MM.1S (cell line): Measurements from ENCODE around the gene TRPV2.

Experiments used
- EZH2 ChIP-seq: fragments of 300-600 bp; sonication (generic); optimal IDR thresholded peaks from 2 replicates; pipeline ENCODE3; 2017; ENCODE audit warnings: low read depth, mild to moderate bottlenecking, antibody characterized with exemption, low read length, mixed read lengths
- TF ChIP-seq, protein P1 (sequence below): fragments of 300-600 bp; sonication (generic); IDR thresholded peaks from 2 replicates; pipeline ENCODE4 v1.5.1; 2016; ENCODE audit warnings: antibody characterized with exemption, low read length, mixed read lengths

DNA sequence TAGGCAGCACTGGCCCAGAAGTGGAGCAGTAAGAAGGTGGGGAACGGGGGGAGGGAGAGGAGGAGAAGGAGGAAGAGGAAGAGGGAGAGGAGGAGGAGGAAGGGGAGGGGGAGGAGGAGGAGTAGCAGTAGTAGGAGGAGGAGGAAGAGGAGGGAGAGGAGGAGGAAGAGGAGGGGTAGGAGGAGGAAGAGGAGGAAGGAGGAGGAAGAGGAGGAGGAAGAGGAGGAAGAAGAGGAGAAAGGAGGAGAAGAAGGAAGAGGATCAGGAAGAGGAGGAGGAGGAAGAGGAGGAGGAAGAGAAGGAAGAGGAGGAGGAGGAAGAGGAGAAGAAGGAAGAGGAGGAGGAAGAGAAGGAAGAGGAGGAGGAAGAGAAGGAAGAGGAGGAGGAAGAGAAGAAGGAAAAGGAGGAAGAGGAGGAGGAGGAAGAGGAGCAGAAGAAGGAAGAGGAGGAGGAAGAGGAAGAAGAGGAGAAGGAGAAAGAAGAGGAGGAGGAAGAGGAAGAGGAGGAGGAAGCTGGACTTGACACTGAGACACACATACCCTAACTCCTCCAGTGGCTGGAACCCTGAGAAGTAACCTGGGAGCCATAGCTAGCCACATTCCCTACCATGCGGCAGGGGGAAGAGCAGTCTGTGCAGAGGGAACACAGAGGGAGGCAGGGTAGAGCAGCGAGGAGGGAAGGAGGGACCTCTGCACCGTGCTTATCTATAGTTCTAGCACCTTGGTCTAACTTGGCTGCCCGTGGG lies 40.8 kb downstream of the TRPV2 start:
- TF ChIP-seq EZH2: no peak
- TF ChIP-seq, protein P1, sequence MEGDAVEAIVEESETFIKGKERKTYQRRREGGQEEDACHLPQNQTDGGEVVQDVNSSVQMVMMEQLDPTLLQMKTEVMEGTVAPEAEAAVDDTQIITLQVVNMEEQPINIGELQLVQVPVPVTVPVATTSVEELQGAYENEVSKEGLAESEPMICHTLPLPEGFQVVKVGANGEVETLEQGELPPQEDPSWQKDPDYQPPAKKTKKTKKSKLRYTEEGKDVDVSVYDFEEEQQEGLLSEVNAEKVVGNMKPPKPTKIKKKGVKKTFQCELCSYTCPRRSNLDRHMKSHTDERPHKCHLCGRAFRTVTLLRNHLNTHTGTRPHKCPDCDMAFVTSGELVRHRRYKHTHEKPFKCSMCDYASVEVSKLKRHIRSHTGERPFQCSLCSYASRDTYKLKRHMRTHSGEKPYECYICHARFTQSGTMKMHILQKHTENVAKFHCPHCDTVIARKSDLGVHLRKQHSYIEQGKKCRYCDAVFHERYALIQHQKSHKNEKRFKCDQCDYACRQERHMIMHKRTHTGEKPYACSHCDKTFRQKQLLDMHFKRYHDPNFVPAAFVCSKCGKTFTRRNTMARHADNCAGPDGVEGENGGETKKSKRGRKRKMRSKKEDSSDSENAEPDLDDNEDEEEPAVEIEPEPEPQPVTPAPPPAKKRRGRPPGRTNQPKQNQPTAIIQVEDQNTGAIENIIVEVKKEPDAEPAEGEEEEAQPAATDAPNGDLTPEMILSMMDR: no peak
